Measurements from ENCODE around the gene CCDC178.

DNA sequence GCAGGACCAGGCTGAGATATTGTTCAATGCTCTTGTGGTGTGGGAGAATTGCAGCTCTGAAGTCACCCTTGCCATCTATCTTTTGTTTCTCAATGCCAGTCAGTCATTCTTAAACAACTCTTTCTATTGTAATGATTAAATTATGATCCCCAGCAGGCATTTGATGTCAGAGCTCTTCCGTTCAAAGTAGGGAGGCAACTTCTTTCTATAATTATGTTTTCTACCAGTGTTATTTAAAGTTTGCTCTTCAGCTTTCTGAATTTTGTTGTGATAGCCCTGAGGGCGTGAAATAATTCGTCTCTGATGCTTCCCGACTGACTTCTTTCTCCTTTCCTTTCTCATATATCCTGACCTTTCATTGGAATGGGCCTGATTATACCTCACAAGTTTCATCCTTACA lies 506.3 kb downstream of the CCDC178 start:
- TF ChIP-seq, protein P1, sequence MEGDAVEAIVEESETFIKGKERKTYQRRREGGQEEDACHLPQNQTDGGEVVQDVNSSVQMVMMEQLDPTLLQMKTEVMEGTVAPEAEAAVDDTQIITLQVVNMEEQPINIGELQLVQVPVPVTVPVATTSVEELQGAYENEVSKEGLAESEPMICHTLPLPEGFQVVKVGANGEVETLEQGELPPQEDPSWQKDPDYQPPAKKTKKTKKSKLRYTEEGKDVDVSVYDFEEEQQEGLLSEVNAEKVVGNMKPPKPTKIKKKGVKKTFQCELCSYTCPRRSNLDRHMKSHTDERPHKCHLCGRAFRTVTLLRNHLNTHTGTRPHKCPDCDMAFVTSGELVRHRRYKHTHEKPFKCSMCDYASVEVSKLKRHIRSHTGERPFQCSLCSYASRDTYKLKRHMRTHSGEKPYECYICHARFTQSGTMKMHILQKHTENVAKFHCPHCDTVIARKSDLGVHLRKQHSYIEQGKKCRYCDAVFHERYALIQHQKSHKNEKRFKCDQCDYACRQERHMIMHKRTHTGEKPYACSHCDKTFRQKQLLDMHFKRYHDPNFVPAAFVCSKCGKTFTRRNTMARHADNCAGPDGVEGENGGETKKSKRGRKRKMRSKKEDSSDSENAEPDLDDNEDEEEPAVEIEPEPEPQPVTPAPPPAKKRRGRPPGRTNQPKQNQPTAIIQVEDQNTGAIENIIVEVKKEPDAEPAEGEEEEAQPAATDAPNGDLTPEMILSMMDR (IDR thresholded peaks at IDR 0.05) = no peak
- no peak for TF ChIP-seq POLR2A (IDR thresholded peaks at IDR 0.05)
